OCI-LY1 (cell line): ENCODE measurements around the gene GOLIM4.

Experiments
- CTCF ChIP-seq: fragments of 200-600 bp; sonication (generic), shearing (Covaris generic); IDR thresholded peaks from 2 replicates; pipeline ENCODE4 v1.5.1; 2017; ENCODE audit warnings: mild to moderate bottlenecking, antibody characterized with exemption, low read length, moderate library complexity, mixed read lengths
- EZH2 ChIP-seq: fragments of 200-600 bp; sonication (generic), shearing (Covaris generic); IDR thresholded peaks from 2 replicates; pipeline ENCODE4 v1.8.0; 2017; ENCODE audit warnings: borderline replicate concordance, mixed run types, mild to moderate bottlenecking, antibody characterized with exemption, low read length, moderate library complexity, mixed read lengths

- no peak for TF ChIP-seq CTCF
- TF ChIP-seq EZH2: no peak
Observed at GRCh38 chr3:168112894-168113293, 17.2 kb upstream of the GOLIM4 start.
